ENCODE results near the gene TMEM225B. TPM values are rescaled to one million over a fixed set of nuclear protein-coding genes. Genes with fewer than 3 reads are reported as not detected.

TMEM225B gene
- total and polyA plus RNA-seq, 11 donors: 0.10 to 0.52 (median 0.51) TPM; not detected in 6

- 0 to 2% (median 1%) methylated on average over 25 to 60 of the region's 60 CpGs for WGBS, 4 donors
These were observed 18.5 kb downstream of the TMEM225B start, which contains the start of gene ZSCAN25 for GRCh38 chr7:99616359-99617191. TSS of gene ZSCAN25 (plus strand) at chr7:99616946. CDS start at chr7:99619607, 2,661 bp downstream.

GRCh38 chr7:99617192-99617781 lies 19.2 kb downstream of the TMEM225B start:
- H3K4me3 ChIP-seq: peak overlapping the region; percentile 74 to 99 (median 95)
- intact Hi-C loops (cut with DNase I): loop anchor here in 3 of 10 donors (2.0 to 10.0 kb wide), 4 partner anchors 58 to 298 kb away; partner anchors contain the start of genes FAM200A (in 1 of the 3), TRIM4 (in 1 of the 3) and ZNF655 (in 1 of the 3)
- ATAC-seq (no peak), DNase-seq (no peak)
- H3K27me3 ChIP-seq: no peaks in the 10 kb centered on the region
- no peak for TF ChIP-seq CTCF (IDR thresholded peaks at IDR 0.05)
- no peak for TF ChIP-seq POLR2A (IDR thresholded peaks at IDR 0.05)
- H3K4me1 ChIP-seq: peaks cover 0 to 17% (median 11%) of the 10 kb centered on the region in 12 donors
- peak overlapping the region; percentile 43 to 93 (median 86) for H3K27ac ChIP-seq
- WGBS, 4 donors: 16 to 25% (median 20%) methylated on average over 17 to 22 of the region's 22 CpGs
- H3K36me3 ChIP-seq: peaks cover 0 to 42% (median 40%) of the 10 kb centered on the region in 9 donors
- H3K9me3 ChIP-seq: no peaks in the 10 kb centered on the region

More at GRCh38 chr7:99616359-99617191, 18.5 kb downstream of the TMEM225B start, which contains the start of gene ZSCAN25:
- DNase-seq (peak; percentile 83 to 93 (median 93)), ATAC-seq (peak; percentile 98)
- H3K27me3 ChIP-seq: no peaks in the 10 kb centered on the region
- peak within 1 kb of the TSS; percentile 43 to 93 (median 86) for H3K27ac ChIP-seq
- H3K9me3 ChIP-seq: no peaks in the 10 kb centered on the region
- H3K4me1 ChIP-seq: peaks cover 0 to 17% (median 11%) of the 10 kb centered on the region in 12 donors
- H3K36me3 ChIP-seq: peaks cover 0 to 35% (median 33%) of the 10 kb centered on the region in 9 donors
- H3K4me3 ChIP-seq: peak within 1 kb of the TSS; percentile 74 to 99 (median 95)
- intact Hi-C loops (cut with DNase I): loop anchor here in 4 of 10 donors (1.0 to 10.0 kb wide), 5 partner anchors 58 to 298 kb away; partner anchors contain the start of genes ZNF655 (in 2 of the 4), FAM200A (in 1 of the 4) and TRIM4 (in 1 of the 4)
- TF ChIP-seq POLR2A (IDR thresholded peaks at IDR 0.05) (peak in 1 of 2 donors; percentile 78), CTCF (IDR thresholded peaks at IDR 0.05) (peak in 11 of 12 donors; percentile 12 to 48 (median 43))

GRCh38 chr7:99618726-99619125 lies 20.7 kb downstream of the TMEM225B start:
- peaks cover 0 to 57% (median 54%) of the 10 kb centered on the region in 9 donors for H3K36me3 ChIP-seq
- ATAC-seq (no peak), DNase-seq (no peak)
- TF ChIP-seq CTCF (IDR thresholded peaks at IDR 0.05): no peak
- no peak for TF ChIP-seq POLR2A (IDR thresholded peaks at IDR 0.05)
- H3K27ac ChIP-seq: no peak overlapping the region
- peaks cover 0 to 21% (median 11%) of the 10 kb centered on the region in 12 donors for H3K4me1 ChIP-seq
- H3K9me3 ChIP-seq: no peaks in the 10 kb centered on the region
- WGBS, 4 donors: 82 to 86% (median 85%) methylated on average over 3 of the region's 3 CpGs
- H3K4me3 ChIP-seq: no peak overlapping the region
- no peaks in the 10 kb centered on the region for H3K27me3 ChIP-seq
- intact Hi-C loops (cut with DNase I): loop anchor here in 2 of 10 donors (5.0 to 10.0 kb wide), 3 partner anchors 66 to 296 kb away; partner anchors contain the start of genes FAM200A (in 1 of the 2) and TRIM4 (in 1 of the 2)

Data from heart left ventricle (tissue), 16 donors.